SJCRH30 (cell line): ENCODE measurements around the gene NDUFS6. TPM values are rescaled to one million over a fixed set of nuclear protein-coding genes. Genes with fewer than 3 reads are reported as not detected.

Experiments
- DNase-seq, 2 experiments: peaks; one replicate each; pipeline ENCODE4 v3.0.0-alpha.2; 2015 to 2020
- H3K27ac ChIP-seq: fragments of 250-450 bp; sonication (Bioruptor Pico); 2 replicates; pipeline ENCODE4 v1.5.1; 2020; ENCODE audit warnings: mild to moderate bottlenecking, moderate library complexity
- H3K27me3 ChIP-seq: fragments of 250-450 bp; sonication (Bioruptor Pico); 2 replicates; pipeline ENCODE4 v1.5.1; 2020; ENCODE audit warnings: mild to moderate bottlenecking, moderate library complexity
- H3K36me3 ChIP-seq: fragments of 250-450 bp; sonication (Bioruptor Pico); 2 replicates; pipeline ENCODE4 v1.5.1; 2020; ENCODE audit warnings: mild to moderate bottlenecking, moderate library complexity
- H3K4me1 ChIP-seq: fragments of 250-450 bp; sonication (Bioruptor Pico); 2 replicates; pipeline ENCODE4 v1.5.1; 2020; ENCODE audit warnings: mild to moderate bottlenecking, moderate library complexity
- H3K4me3 ChIP-seq: fragments of 250-450 bp; sonication (Bioruptor Pico); 2 replicates; pipeline ENCODE4 v1.5.1; 2020; ENCODE audit warnings: mild to moderate bottlenecking, moderate library complexity
- H3K9me3 ChIP-seq: fragments of 250-450 bp; sonication (Bioruptor Pico); replicated peaks from 2 replicates; pipeline ENCODE4 v1.5.1; 2020; ENCODE audit warnings: mild to moderate bottlenecking, moderate library complexity
- total RNA-seq: library from RNA; depleted of rRNA; stranded (reverse); fragments of >200 nt; shearing (Covaris generic); gene quantifications from 2 replicates; pipeline ENCODE4 v1.2.3, GENCODE V29; 2014; rRNA removed

Gene NDUFS6
- 39.2 and 50.9 TPM in 2 replicates for total RNA-seq

DNA sequence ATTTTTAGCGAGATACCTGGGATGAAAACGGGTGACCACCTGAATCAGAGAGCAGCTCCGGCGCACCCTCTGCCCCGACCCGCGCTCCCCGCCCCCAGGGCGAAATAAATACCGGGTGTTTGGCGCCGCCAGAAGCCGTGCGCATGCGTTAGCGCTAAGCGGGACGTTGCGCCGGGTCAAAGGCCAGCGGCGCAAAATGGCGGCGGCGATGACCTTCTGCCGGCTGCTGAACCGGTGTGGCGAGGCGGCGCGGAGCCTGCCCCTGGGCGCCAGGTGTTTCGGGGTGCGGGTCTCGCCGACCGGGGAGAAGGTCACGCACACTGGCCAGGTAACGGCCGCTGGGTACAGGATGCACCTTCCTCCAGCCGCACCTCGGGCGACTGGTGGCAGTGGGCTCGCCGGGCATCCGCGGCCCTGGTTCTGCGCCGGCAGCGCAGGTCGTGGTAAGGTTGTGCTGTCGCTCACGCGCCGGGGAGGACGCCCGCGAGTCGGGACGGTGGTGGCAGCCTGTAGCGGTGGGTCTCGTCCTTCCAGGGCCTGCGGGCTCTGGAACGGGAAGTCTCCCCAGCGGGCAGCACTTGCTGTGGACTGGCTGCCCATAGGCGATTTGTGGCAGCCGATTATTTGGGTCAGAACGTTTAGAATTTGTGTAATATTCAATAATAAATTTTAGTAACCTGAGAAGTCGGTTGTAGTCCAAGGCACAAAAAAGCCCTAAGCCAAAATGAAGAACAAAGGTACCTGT lies at the start of gene NDUFS6:
TSS of gene NDUFS6 (plus strand) at position 186 of the 745 bp plus-strand sequence. CDS start at position 197, 11 bp downstream.
- peak within 1 kb of the TSS; percentile 99 for H3K4me3 ChIP-seq
- peak within 1 kb of the TSS; percentile 73 for H3K27ac ChIP-seq
- H3K27me3 ChIP-seq = no peaks in the 10 kb centered on the region
- H3K36me3 ChIP-seq = peaks cover 6% of the 10 kb centered on the region
- no peaks in the 10 kb centered on the region; the same call in 1 of the 2 replicates for H3K4me1 ChIP-seq
- peak; percentile 40 to 69 for DNase-seq
- H3K9me3 ChIP-seq = no peaks in the 10 kb centered on the region

DNA sequence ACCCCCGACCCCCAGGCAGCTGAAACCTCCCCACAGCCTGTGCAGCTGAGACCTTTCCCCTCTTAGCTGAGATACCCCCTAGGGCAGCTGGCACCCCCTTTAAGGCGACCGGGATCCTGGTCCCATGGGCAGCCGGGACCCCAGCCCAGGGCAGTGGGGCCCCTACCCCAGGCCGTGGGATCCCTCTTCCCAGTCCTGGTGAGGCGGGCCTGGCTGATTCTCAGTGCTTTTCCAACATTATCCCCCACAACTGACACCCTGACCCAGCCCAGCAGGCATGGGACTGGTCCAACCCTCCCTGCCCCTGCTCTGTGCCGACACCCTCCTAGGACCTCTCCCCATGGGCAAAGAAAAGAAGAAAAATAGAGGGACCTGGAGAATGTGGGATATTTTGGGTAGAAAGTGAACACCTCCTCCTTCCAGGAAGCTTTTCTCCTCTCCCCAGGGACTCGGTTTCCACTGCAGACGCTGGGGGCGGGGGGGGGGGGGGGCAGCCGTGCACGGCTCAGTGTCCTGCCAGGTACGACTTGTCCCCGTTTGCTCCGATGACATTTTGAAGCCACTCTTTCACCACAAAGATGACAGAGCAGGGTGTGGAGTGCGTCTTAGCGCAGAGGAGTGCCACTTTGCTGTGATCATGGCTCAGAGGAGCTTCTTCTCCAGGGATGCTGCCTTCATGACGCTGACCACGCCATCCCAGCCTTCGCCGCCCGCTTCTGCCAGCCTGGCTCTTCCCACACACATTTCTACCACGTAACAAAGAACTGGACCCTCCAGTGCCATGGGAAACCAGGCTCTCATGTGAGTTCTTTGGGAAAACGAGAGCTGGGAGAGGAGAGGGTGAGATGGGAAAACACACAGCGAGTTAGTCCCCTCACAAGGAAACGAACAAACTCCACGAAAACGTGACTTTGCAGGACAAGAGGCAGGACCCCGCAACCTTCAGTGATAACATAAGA lies 49.1 kb upstream of the NDUFS6 start:
- no peak overlapping the region for H3K27ac ChIP-seq
- H3K36me3 ChIP-seq = no peaks in the 10 kb centered on the region
- DNase-seq = no peak
- H3K9me3 ChIP-seq = no peaks in the 10 kb centered on the region
- no peaks in the 10 kb centered on the region for H3K4me1 ChIP-seq
- H3K27me3 ChIP-seq = no peaks in the 10 kb centered on the region
- no peak overlapping the region for H3K4me3 ChIP-seq

DNA sequence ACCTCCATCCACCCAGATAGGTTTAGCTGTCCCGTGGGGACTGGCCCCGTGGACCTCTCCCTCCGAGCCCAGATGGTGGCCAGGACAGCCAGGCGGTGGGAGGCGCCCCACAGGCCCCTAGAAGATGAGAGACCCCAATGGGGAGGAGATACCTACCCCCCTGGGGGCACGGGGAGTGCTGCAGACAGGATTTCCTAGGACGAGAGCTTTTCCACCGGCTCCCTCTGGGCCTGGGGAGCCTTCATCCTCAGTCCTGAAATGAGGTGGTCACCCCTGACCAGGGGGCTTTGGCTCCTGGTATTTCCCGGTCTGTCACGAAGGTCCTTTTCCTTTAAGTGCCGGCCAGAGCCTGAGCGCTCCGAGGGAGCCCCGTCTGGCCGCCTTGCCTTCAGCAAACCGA lies 48.3 kb upstream of the NDUFS6 start:
- no peaks in the 10 kb centered on the region for H3K27me3 ChIP-seq
- no peaks in the 10 kb centered on the region for H3K4me1 ChIP-seq
- H3K27ac ChIP-seq = no peak overlapping the region
- H3K9me3 ChIP-seq = no peaks in the 10 kb centered on the region
- no peak overlapping the region for H3K4me3 ChIP-seq
- no peaks in the 10 kb centered on the region for H3K36me3 ChIP-seq
- no peak for DNase-seq

DNA sequence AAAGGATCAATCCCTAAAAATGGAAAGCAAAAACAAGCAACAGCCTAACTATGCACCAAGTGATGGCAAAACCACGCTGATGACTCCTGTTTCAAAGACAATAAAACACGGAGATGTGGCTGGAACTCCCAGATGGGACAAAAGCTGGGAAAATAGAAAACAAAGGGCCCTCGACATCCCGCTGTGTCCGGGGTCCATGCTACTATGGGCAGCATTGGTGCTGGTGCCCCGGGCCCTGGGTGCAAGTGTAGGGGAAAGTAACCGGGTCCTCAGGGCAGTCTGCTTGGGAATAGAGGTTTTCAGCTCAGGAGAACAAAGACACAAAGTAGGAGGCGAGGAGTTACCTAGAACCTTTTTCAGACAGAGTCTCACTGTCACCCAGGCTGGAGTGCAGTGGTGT lies 47.7 kb upstream of the NDUFS6 start:
- no peak for DNase-seq
- H3K27me3 ChIP-seq = no peaks in the 10 kb centered on the region
- H3K9me3 ChIP-seq = no peaks in the 10 kb centered on the region
- H3K27ac ChIP-seq = no peak overlapping the region
- H3K4me3 ChIP-seq = no peak overlapping the region
- H3K4me1 ChIP-seq = no peaks in the 10 kb centered on the region
- H3K36me3 ChIP-seq = no peaks in the 10 kb centered on the region

DNA sequence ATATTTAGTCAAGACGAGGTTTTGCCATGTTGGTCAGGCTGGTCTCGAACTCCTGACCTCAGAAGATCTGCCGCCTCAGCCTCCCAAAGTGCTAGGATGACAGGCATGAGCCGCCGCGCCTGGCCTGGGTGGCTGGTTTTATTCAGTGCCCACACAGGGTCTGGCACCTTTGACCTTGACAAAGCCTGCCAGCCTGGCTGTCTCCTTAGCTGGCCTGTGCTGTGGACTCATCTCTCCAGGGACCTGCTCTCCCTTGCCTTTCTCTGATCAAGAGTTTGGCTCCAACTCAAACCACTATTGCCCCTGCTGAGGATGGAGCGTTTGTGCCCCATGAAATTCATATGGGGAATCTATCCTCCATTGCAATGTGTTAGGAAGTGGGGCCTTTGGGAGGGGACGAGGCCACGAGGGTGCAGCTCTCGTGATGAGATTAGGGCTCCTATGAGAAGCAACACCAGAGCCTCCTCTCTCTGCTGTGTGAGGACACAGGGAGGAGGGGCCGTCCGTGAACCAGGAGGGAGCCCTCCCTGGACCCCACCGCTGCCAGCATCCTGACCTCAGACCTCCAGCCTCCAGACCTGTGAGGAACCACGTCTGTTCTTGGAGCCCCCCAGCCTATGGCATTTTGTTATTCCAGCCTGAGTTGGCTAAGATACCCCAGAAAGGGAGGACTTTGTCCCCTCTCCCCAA lies 46.5 kb upstream of the NDUFS6 start:
- Histone ChIP-seq H3K27ac (no peak overlapping the region), H3K4me1 (no peaks in the 10 kb centered on the region), H3K4me3 (no peak overlapping the region), H3K27me3 (no peaks in the 10 kb centered on the region), H3K36me3 (no peaks in the 10 kb centered on the region), H3K9me3 (no peaks in the 10 kb centered on the region)
- DNase-seq = no peak

DNA sequence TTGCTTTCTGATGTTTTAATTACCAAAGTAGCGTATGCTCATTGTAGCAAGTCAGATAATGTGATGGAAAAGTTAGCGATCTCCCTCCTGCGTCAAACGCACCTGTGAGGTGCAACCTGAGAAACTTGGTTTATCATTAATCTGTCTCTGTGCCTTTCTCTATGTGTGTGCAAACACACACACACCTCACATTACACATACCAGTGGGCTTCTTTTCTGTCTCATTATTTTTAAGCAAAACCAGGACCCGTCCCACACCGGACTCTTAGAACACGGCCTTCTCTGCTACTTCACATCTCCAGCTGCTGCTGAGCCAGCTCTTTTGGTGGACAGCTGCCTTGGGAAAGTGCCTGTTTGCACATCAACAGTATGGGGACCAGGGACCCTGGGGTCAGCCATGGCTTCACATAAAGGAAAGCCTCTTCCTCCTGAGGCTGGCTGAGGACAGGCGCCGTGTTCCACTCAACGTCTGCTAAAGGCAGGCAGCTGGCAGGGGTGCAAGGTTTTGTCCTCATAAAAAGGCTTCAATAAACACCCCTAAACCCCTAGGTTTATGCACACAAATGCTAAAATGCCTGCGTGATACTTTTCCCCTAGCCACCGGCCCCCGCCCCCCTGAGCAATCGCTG lies 45.8 kb upstream of the NDUFS6 start:
- H3K9me3 ChIP-seq = no peaks in the 10 kb centered on the region
- H3K36me3 ChIP-seq = no peaks in the 10 kb centered on the region
- H3K4me1 ChIP-seq = no peaks in the 10 kb centered on the region
- DNase-seq = no peak
- no peaks in the 10 kb centered on the region for H3K27me3 ChIP-seq
- no peak overlapping the region for H3K27ac ChIP-seq
- H3K4me3 ChIP-seq = no peak overlapping the region

DNA sequence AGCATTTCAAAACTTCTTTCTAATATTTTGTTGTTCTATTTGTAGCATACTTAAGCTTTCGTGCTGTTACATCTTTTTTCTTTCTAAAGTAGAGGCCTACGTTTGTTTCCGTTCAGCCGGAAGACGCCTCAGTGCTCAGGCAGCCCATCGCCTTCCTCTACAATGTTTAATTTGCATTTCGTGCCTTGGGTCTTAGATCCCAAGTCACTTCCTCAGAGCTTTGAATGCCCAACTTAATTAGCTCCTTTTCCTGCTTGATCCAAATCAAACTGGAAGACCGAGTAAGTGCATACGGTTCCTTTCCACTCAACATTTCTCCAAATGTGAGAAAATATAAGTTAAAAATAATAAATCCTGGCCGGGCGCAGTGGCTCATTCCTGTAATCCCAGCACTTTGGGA lies 44.7 kb upstream of the NDUFS6 start:
- no peaks in the 10 kb centered on the region for H3K9me3 ChIP-seq
- no peaks in the 10 kb centered on the region for H3K4me1 ChIP-seq
- H3K4me3 ChIP-seq = no peak overlapping the region
- H3K27me3 ChIP-seq = no peaks in the 10 kb centered on the region
- no peak for DNase-seq
- no peaks in the 10 kb centered on the region for H3K36me3 ChIP-seq
- H3K27ac ChIP-seq = no peak overlapping the region

DNA sequence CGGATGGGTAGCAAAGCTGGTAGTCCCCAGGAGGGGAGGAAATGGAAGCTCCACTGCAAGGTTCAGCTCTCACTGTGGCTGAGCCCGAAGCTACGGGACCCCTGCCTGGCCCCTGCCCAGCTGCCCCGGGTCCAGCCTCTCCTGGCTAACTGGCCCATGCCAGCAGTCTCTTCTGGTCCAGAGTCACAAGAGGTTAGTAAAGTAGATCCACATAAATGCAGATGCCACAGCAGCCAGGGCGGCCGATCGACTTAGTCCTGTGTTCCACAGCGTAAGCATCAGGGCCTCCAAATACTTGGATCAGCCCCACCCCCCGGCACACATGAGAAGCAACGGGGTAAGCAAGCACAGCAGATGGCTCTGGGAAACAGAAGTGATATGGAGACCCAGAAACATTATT lies 43.7 kb upstream of the NDUFS6 start:
- Histone ChIP-seq H3K36me3 (no peaks in the 10 kb centered on the region), H3K4me1 (no peaks in the 10 kb centered on the region), H3K27ac (no peak overlapping the region), H3K9me3 (no peaks in the 10 kb centered on the region), H3K4me3 (no peak overlapping the region), H3K27me3 (no peaks in the 10 kb centered on the region)
- DNase-seq = no peak

DNA sequence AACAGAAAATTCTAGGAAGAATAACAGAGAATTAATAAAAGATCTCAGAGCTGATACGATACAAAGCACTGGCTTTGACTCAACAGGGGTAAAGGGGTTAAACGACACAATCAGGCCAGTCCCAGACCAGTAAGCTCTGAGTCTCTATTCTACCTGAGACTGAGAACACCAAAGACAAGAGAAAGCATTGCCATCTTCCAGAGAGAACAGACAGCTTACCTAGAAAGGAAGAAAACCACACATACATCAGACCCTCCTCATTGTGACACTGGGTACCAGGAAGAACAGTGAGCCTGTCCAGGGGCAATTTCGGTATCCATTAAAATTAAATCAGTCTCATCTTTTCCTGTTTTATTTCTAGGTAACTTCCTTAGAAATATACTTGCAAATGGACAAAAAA lies 42.6 kb upstream of the NDUFS6 start:
- Histone ChIP-seq H3K27me3 (no peaks in the 10 kb centered on the region), H3K4me1 (no peaks in the 10 kb centered on the region), H3K4me3 (no peak overlapping the region), H3K9me3 (no peaks in the 10 kb centered on the region), H3K27ac (no peak overlapping the region), H3K36me3 (no peaks in the 10 kb centered on the region)
- no peak for DNase-seq

DNA sequence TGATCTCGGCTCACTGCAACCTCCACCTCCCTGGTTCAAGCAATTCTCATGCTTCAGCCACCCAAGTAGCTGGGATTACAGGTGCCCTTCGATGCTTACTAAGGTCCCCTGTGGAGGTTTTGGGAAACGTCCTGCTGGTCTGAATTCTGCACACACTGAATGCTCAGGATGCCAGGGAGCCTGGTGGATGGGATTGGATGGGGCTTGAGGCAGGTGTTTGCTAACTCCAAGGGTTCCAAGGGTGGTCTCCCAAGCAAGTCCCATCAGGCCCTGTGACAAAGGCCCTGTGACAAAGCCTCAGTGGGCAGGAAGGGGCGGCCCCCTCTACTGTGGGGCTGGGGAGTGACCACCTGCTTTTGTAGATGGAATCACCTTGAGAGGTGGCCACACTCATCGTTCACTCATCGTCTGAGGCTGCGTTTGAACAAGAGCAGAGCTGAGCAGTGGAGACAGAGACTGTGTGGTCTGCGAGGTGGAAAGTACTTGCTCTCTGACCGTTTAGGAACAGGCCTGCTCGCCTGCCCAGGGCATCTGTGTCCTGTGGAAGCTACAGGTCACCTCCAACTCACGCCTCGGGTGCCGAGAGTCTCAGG lies 41.7 kb upstream of the NDUFS6 start:
- no peak for DNase-seq
- Histone ChIP-seq H3K4me1 (no peaks in the 10 kb centered on the region), H3K36me3 (no peaks in the 10 kb centered on the region), H3K4me3 (no peak overlapping the region), H3K27me3 (no peaks in the 10 kb centered on the region), H3K9me3 (no peaks in the 10 kb centered on the region), H3K27ac (no peak overlapping the region)

DNA sequence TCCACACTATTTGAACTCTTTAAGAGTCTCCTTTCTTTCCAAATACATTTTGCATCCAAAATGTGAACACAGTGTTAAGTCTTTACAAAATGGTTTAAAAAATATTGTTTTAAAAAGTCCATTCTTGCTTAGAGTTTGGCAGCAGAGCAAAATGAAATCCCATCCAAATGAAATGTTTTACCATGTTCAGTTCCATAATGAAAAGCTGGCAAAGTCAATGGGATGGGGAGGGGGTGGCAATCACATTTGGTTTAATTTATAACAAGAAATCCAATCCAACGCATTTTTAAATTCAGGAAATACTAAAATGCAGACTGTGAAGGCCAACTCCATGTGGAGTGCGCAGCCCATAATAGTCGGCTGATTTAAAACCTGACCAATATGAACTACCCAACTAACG lies 41.0 kb upstream of the NDUFS6 start:
- Histone ChIP-seq H3K4me1 (no peaks in the 10 kb centered on the region), H3K4me3 (no peak overlapping the region), H3K36me3 (no peaks in the 10 kb centered on the region), H3K9me3 (no peaks in the 10 kb centered on the region), H3K27ac (no peak overlapping the region), H3K27me3 (no peaks in the 10 kb centered on the region)
- DNase-seq = no peak

DNA sequence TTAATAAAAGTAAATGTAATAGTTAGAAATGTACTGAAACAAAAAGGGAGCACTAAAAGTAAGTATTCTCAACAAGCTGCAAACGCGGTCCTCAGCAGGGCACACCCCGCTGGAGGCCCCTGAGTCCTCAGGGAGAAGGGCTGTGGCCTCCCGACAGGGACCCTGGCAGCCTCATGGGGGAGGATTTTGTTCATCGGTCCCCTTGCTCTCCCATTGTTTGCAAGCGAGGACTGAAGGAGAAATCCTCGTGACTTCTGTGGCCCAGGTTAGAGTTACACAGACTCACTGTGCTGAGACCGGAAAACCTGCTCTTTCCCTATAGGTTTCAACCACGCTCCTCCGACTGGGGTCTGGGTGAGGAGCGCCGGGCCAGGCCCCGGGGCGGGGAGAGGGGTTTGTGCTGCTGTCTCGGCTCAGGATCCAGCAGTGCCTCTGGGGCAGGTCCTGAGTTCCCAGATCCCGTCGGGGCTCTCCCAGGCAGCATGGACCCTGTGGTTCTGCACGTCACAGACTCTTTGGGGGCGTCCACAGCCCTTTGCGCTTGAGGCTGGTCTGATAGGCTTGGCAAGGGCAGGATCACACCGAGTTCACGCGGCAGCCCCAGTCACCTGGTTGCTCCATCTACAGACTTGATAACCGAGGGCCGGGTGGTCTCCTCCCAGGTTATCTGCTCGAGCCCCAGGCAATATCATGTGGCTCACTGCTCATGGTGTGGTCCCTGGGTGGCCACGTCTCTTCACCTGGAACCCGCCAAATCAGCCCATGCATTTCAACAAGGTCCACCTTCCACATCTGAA lies 40.4 kb upstream of the NDUFS6 start:
- DNase-seq = no peak
- Histone ChIP-seq H3K27ac (no peak overlapping the region), H3K36me3 (no peaks in the 10 kb centered on the region), H3K27me3 (no peaks in the 10 kb centered on the region), H3K9me3 (no peaks in the 10 kb centered on the region), H3K4me1 (no peaks in the 10 kb centered on the region), H3K4me3 (no peak overlapping the region)

DNA sequence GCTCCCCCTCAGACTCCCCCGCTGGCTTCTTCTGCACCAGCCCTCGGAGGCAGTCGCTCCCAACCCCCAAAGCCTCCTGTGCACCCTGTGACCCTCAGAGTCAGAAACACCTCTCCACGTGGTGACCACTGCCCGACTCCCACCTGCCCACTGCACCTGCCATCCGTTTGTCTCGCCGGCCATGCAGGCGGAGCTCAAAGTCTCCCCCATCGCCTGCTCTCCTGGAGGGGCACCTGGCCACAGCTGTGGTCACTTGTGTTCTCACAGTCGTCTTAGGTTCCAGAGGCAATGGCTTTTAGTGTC lies 39.8 kb upstream of the NDUFS6 start:
- H3K9me3 ChIP-seq = no peaks in the 10 kb centered on the region
- H3K36me3 ChIP-seq = no peaks in the 10 kb centered on the region
- no peak overlapping the region for H3K27ac ChIP-seq
- H3K4me3 ChIP-seq = no peak overlapping the region
- no peaks in the 10 kb centered on the region for H3K27me3 ChIP-seq
- no peaks in the 10 kb centered on the region for H3K4me1 ChIP-seq
- DNase-seq = no peak
